Activated T-cell treated with anti-CD3 and anti-CD28 coated beads, Interleukin-2, amount 50 U/mL, for 24 hours (primary cell): ENCODE data around the gene DYRK1A.
"Not testable (repeated sequence)": the region's sequence is repeated elsewhere in the genome, so short reads cannot be mapped to it uniquely, and the experiment has no call there.

Experiments
- DNase-seq: peaks from one replicate; pipeline ENCODE4 v3.0.0-alpha.2; 2020
- H3K27ac Mint-ChIP-seq: 2 replicates; pipeline ENCODE4 v1.8.0; 2020; ENCODE audit warnings: mild to moderate bottlenecking, mixed read lengths
- H3K27me3 Mint-ChIP-seq: 2 replicates; pipeline ENCODE4 v1.8.0; 2020; ENCODE audit warnings: mixed read lengths
- H3K36me3 Mint-ChIP-seq: 2 replicates; pipeline ENCODE4 v1.8.0; 2020; ENCODE audit warnings: low read depth, mixed read lengths
- H3K4me1 Mint-ChIP-seq: 2 replicates; pipeline ENCODE4 v1.8.0; 2020; ENCODE audit warnings: low read depth, mixed read lengths
- H3K4me3 Mint-ChIP-seq: 2 replicates; pipeline ENCODE4 v1.8.0; 2020; ENCODE audit warnings: mild to moderate bottlenecking, moderate library complexity, mixed read lengths
- H3K9me3 Mint-ChIP-seq: 2 replicates; pipeline ENCODE4 v1.8.0; 2020; ENCODE audit warnings: mixed read lengths

The DYRK1A gene

DNA sequence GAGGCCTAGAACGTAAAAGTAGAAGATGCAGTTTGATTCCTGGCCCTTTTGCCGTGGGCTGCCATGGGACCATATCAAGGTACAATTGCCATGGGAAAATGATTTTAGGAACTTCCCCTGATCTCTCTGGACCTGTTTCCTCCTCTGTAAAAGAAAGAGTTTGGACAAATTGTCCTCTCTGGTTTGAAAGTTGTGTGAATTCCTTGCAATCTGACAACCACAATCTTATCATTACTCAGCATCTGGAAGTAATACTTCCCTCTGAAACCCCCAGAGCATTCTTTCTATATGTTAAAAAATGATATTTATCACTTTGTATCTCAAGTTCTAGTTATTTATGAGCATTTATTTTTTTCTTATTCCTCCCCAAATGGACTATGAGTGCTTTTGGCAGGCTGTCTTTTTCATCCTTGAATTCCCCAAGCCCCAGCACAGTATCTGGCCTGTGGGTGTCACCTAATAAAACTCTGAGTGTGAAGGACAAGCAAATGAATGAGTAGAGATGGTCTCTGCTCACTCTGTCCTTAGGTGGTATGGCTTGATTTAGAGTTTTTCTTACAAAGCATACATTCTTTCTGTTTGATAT is 181.1 kb downstream of the DYRK1A start:
- Mint-ChIP-seq H3K9me3 (peaks cover 3% of the 10 kb centered on the region), H3K36me3 (no peaks in the 10 kb centered on the region), H3K4me1 (peaks cover 15% of the 10 kb centered on the region), H3K4me3 (no peak overlapping the region), H3K27ac (no peak overlapping the region), H3K27me3 (peaks cover 24% of the 10 kb centered on the region)
- no peak for DNase-seq

DNA sequence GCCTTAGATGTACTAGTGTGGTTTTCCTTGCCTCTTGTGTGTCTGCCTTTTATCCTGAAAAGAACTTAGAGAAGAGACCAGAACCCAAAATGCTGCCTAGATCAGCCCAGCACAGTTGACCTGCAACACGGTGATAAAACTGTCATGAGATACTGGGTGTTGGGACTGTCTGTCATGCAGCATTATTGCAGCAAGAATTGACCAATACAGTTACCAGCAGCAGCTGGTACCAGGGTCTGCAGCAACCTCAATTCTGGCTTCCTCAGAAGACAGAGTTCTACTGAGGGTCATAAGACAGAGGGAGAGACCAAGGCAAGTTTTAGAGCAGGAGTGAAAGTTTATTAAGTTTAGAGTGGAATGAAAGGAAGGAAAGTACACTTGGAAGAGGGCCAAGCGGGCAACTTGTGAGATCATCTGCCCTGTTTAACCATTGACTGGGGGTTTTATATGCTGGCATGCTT is 182.0 kb downstream of the DYRK1A start:
- Mint-ChIP-seq H3K4me1 (peaks cover 15% of the 10 kb centered on the region), H3K27me3 (peaks cover 24% of the 10 kb centered on the region), H3K4me3 (no peak overlapping the region), H3K36me3 (no peaks in the 10 kb centered on the region), H3K9me3 (no peaks in the 10 kb centered on the region), H3K27ac (no peak overlapping the region)
- no peak for DNase-seq

DNA sequence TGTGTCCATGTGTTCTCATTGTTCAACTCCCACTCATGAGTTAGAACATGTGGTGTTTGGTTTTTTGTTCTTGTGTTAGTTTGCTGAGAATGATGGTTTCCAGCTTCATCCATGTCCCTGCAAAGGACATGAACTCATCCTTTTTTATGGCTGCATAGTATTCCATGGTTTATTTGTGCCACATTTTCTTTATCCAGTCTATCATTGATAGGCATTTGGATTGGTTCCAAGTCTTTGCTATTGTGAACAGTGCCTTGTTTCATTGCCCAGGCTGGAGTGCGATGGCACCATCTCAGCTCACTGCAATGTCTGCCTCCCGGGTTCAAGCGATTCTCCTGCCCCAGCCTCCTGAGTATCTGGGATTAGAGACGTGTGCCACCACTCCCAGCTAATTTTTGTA is 183.2 kb downstream of the DYRK1A start:
- peaks cover 26% of the 10 kb centered on the region for H3K27me3 Mint-ChIP-seq

DNA sequence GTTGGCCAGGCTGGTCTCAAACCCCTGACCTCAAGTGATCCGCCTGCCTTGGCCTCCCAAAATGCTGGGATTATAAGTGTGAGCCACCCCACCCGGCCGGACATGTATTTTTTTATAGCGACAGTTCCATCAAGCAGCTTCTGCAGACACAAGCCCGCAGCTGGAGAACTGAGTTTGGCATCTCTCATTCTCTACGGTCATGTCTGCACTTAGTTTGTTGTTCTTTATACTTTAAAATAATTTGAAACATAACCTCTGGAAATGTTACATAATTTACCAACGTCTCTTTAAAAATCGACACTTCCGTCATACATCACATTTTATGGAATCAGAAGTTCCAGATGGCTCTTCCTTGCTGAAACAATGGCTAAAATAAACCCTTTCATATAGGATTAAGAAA is 183.6 kb downstream of the DYRK1A start:
- Mint-ChIP-seq H3K4me3 (no peak overlapping the region), H3K9me3 (no peaks in the 10 kb centered on the region)

More for the DNA sequence above, 183.2 kb downstream of the DYRK1A start:
- H3K9me3 Mint-ChIP-seq, H3K27ac Mint-ChIP-seq, DNase-seq, H3K36me3 Mint-ChIP-seq, H3K4me3 Mint-ChIP-seq: not testable (repeated sequence)
- peaks cover 15% of the 10 kb centered on the region for H3K4me1 Mint-ChIP-seq

DNA sequence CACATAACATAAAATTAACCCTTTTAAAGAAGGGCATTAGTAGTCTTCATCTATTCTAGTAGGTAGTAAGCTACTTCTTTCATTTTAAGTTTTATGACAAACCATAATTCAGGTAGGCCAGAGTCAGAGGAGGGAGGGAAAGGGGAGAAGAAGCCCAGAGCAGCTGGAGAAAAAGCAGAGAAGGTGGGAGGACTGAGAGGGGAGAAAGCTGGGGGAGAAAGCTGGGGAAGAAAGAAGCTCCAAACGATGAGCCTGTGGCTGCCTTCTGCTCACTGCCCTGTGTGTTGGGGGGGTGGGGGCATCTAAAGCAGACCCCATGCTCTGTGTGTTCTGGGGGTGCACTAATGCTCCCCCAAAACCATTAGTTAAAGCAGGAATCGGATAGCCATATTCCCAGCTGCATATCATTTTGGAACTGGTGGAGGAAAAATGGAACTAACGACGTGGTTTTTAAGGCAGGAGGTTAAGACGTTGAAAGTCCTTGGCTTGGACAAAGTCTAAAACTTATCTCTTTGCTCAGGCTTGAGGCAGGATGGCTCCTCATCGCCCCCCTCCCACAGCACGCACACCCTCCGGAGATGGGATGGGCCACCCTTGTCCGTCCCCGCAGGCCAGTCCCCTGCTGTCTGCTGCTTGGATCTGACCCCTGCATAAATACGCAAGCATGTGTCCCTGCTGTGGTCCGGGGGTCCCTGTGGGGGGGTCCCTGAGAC is 184.2 kb downstream of the DYRK1A start:
- Mint-ChIP-seq H3K27ac (no peak overlapping the region), H3K9me3 (no peaks in the 10 kb centered on the region), H3K36me3 (no peaks in the 10 kb centered on the region), H3K4me3 (no peak overlapping the region), H3K4me1 (peaks cover 15% of the 10 kb centered on the region), H3K27me3 (peaks cover 31% of the 10 kb centered on the region)
- DNase-seq: no peak

More for the DNA sequence above, 183.6 kb downstream of the DYRK1A start:
- peaks cover 15% of the 10 kb centered on the region for H3K4me1 Mint-ChIP-seq
- no peak for DNase-seq
- H3K27ac Mint-ChIP-seq: no peak overlapping the region
- no peaks in the 10 kb centered on the region for H3K36me3 Mint-ChIP-seq
- H3K27me3 Mint-ChIP-seq: peaks cover 31% of the 10 kb centered on the region

DNA sequence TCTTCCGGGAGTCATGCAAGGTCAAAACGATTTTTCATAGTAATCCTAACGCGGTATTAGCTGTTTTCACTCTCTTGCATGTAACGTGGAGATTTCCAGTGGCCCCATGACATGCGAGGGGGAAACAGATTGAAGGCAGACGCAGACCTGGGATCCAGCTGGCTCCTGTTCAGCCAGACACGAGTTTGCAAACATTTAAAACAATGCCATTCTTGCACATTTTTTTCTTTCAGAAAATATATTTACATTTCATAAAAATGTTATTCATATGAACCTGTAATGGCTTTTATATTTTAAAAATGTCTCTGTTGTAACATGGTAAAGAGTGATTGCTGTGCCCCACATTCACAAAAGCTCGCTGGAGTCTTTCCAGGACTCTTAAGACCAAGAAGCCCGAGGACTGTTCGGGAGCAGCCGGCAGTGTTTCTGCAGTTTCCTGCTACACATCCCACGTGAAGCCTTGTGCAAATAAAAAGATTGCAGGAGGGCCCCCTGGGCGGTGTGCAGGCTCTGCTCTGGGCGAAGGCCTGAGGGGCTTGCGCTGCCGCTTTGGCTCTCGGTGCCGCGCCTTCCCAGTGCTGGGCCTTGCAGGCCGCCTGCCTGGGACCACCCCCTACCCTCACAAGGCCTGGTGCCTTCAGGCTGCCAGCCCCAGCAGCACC is 184.9 kb downstream of the DYRK1A start:
- H3K27ac Mint-ChIP-seq: no peak overlapping the region
- no peaks in the 10 kb centered on the region for H3K9me3 Mint-ChIP-seq
- peaks cover 31% of the 10 kb centered on the region for H3K27me3 Mint-ChIP-seq
- H3K36me3 Mint-ChIP-seq: no peaks in the 10 kb centered on the region
- H3K4me3 Mint-ChIP-seq: no peak overlapping the region
- H3K4me1 Mint-ChIP-seq: peaks cover 14% of the 10 kb centered on the region
- DNase-seq: no peak

DNA sequence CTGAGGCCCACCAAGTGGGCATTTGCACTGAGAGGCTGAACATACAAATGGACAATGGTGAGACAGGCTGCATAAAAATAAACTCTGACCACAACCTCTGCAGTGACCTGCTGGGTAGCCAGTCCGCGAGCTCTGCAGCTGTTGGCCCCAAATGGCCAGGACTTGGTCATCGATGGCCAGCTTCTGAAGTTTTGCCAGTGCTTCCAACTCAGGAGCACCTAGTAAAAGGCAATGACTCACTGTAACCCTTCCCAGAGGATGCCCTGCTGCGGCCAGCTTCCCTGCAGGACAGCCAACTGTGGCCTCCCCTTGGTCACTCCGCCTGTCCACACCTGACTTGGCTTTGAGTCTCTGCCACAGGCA is 185.4 kb downstream of the DYRK1A start:
- peaks cover 26% of the 10 kb centered on the region for H3K27me3 Mint-ChIP-seq
- H3K36me3 Mint-ChIP-seq: no peaks in the 10 kb centered on the region
- no peak overlapping the region for H3K4me3 Mint-ChIP-seq
- DNase-seq: no peak
- H3K27ac Mint-ChIP-seq: no peak overlapping the region
- H3K4me1 Mint-ChIP-seq: peaks cover 10% of the 10 kb centered on the region
- H3K9me3 Mint-ChIP-seq: no peaks in the 10 kb centered on the region

DNA sequence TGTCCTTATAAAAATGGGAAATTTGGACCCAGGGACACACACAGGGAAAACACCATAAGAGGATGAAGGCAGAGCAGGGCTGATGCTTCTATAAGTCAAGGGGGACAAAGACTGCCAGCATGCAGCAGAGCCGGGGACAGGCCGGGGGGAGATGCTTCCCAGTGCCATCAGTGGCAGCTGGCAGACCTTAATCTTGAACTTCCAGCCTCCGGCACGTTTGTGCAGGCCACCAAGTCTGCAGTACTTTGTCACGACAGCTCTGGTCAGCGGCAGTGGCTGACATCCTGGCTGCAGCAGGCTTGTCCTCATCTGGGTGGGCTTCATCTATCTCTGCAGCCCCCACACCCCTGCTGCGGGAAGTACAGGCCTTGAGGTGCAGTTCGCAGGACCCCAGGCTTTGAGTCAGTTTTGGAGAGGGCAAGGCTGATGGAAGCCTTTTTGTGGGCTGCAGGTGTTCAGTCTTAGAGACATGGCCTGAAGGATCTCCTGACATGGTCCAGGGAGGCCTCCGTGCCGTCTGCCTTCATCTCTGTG is 186.0 kb downstream of the DYRK1A start:
- no peak overlapping the region for H3K27ac Mint-ChIP-seq
- no peaks in the 10 kb centered on the region for H3K9me3 Mint-ChIP-seq
- H3K36me3 Mint-ChIP-seq: no peaks in the 10 kb centered on the region
- peaks cover 22% of the 10 kb centered on the region for H3K27me3 Mint-ChIP-seq
- peaks cover 4% of the 10 kb centered on the region for H3K4me1 Mint-ChIP-seq
- H3K4me3 Mint-ChIP-seq: no peak overlapping the region
- no peak for DNase-seq

DNA sequence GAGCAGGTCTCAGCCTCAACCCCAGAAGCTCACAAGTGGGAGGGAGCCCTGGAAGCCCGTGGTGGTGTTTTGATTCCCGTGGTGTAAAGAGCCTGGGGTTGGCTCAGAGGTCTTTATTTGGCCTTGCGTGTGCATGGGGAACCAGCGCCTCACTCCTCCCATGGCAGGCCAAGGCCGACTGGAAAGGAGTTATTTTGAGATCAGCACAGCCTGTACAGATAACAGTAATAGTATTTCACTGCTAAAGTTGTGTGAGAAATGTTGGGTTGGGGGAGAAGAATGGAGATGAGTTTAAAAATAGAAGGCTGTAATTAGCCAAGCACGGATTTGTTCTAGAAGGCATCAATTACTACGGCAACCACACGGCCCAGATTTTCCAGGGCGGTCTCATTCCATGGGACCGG is 186.5 kb downstream of the DYRK1A start:
- no peak overlapping the region for H3K27ac Mint-ChIP-seq

DNA sequence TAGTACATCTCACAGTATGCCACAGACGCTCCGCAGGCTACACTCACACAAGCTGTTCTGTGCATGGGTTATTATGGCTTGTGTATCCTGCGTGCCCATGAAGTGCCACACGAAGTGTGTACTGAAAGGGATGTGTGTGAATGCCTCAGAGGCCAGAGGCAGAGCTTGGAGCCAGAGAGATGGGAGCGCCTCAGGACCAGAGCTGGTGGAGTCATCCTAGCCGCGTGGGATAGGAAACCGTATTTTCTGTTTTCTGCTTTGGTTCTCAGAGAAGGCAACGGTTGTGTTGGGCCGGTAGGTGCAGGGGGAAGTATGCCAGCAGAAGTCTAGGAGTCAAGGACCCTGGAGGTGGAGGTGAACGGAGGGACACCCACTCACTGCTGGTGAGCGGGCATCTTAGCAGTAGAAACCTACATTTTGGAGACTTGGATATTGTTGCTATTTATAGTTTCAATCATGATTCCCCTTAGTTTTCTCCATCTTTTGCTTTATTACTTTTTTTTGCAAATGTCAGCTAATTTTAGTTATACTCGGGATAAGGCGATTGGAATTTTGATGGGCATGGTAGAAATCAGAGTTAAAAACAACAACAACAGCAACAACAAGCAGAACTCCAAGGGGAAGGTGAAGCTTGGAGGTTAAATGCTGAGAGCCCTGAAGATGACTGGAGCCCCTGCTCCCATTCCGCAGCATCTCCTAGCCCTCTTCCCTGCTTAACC is 188.2 kb downstream of the DYRK1A start:
- Mint-ChIP-seq H3K9me3 (no peaks in the 10 kb centered on the region), H3K27ac (no peak overlapping the region), H3K4me1 (no peaks in the 10 kb centered on the region), H3K4me3 (no peak overlapping the region), H3K36me3 (no peaks in the 10 kb centered on the region), H3K27me3 (peaks cover 19% of the 10 kb centered on the region)
- no peak for DNase-seq

More for the DNA sequence above, 186.5 kb downstream of the DYRK1A start:
- Mint-ChIP-seq H3K27me3 (peaks cover 19% of the 10 kb centered on the region), H3K36me3 (no peaks in the 10 kb centered on the region), H3K4me1 (no peaks in the 10 kb centered on the region), H3K9me3 (no peaks in the 10 kb centered on the region), H3K4me3 (no peak overlapping the region)
- DNase-seq: no peak

DNA sequence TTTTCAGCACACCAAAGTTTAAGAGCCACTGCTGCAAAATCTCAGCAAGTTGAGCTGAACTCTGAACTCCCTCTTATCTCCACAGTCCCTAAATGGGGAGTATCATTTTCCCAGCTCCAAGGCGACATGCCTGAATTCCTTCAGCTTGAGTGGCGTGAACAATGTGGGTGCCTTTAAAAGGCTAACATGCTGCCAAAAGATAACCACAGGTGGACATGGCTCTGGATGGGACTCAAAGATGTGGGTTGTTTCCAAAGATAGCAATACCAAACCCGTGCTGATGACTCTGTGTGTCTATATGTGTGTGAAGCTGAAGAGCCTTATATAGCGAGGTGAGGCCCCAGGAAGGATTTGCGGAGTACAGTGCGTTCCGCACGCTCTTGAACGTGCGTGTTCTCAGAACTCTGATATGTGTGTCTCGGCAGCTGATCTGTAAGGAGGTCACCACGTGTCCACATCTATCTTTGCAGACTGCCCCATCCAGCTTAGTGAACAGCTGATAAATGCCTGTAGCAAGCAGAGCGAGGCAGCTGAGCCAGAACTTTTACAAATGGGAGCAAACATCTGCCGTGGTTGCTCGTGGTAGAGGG is 189.2 kb downstream of the DYRK1A start:
- Mint-ChIP-seq H3K4me3 (no peak overlapping the region), H3K36me3 (no peaks in the 10 kb centered on the region), H3K9me3 (no peaks in the 10 kb centered on the region), H3K27me3 (peaks cover 19% of the 10 kb centered on the region), H3K27ac (no peak overlapping the region), H3K4me1 (no peaks in the 10 kb centered on the region)
- DNase-seq: no peak

DNA sequence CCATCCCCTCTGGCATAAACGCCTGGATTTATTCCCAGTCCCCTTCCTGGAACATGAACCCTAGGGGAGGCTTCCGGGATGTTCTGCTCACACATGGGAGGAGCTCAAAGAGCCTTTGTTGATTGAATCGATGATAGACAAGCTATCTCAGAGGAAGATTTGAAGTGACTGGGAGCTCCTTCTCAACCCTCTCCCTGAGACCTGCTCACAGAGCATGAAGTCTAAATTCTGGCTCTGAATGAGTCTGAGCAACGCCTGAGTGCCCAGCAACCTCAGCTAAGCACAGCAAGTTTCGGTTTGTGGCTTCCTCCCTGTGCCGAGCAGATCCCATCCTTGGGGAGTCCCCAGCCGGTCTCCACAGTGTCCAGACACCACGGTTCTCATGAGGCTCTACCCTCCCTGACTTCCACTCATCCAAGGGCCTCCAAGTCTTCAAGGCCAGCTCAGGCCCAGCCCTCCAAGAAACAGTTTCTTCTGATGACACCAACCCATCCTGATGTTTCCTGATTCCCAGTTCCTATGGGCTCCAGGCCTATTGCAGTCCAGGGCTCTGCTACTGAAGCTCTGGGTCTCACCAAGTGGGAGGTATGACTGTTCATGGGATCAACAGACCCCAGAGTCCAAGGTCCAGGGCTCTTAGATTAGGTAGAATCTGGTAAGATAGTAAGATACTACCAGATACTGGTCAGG is 190.8 kb downstream of the DYRK1A start:
- H3K4me1 Mint-ChIP-seq: no peaks in the 10 kb centered on the region
- no peak overlapping the region for H3K27ac Mint-ChIP-seq
- H3K9me3 Mint-ChIP-seq: no peaks in the 10 kb centered on the region
- no peaks in the 10 kb centered on the region for H3K36me3 Mint-ChIP-seq
- no peak for DNase-seq
- no peak overlapping the region for H3K4me3 Mint-ChIP-seq
- peaks cover 19% of the 10 kb centered on the region for H3K27me3 Mint-ChIP-seq

DNA sequence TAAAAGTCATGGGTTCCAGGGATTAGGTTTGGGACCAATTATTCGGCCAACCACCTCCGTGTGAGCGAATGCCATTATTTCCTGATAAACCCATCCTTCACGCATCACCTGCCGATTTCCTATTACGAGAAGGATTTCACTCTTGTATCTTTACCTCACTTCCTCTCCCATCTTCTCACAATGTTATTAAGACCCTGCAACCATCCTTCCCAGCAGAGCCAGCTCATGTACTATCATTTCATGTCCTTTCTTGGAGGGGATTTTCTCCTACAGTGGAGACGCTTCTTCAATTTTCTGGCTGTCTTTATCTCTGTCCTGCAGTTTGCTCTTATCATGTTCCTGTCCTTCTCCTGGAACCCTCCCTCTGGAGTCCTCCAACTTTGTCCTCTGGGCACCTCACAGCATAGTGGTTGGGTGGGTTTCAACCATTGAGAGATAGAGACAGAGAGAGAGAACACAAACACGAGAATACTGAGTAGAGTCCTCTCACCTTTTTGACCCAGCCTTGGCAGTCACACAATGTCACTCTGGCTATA is 192.2 kb downstream of the DYRK1A start:
- Mint-ChIP-seq H3K27me3 (peaks cover 19% of the 10 kb centered on the region), H3K27ac (no peak overlapping the region), H3K36me3 (peaks cover 2% of the 10 kb centered on the region), H3K9me3 (no peaks in the 10 kb centered on the region), H3K4me3 (no peak overlapping the region), H3K4me1 (peaks cover 7% of the 10 kb centered on the region)
- no peak for DNase-seq
